ENCODE results near the gene KLF7. TPM values are rescaled to one million over a fixed set of nuclear protein-coding genes. Genes with fewer than 3 reads are reported as not detected.

Gene KLF7
- total RNA-seq, 1 donor from 2014 or later: 13.6 TPM

GRCh38 chr2:207188626-207189419 is 23.1 kb upstream of the KLF7 start:
- Histone ChIP-seq H3K9ac (ENCODE audit: low read depth in 1 of 3, low read length in 3 of 3) (no peak overlapping the region), H3K36me3 (ENCODE audit: control insufficient read depth in 3 of 3, insufficient read depth in 3 of 3, low read length in 3 of 3) (no peaks in the 10 kb centered on the region), H3K4me1 (ENCODE audit: control insufficient read depth in 3 of 3, insufficient read depth in 3 of 3, low read length in 3 of 3) (peaks cover 0 to 4% (median 0%) of the 10 kb centered on the region in 3 donors), H3K27me3 (ENCODE audit: control insufficient read depth in 3 of 3, insufficient read depth in 3 of 3, low read length in 3 of 3) (no peaks in the 10 kb centered on the region), H3K9me3 (ENCODE audit: control insufficient read depth in 3 of 3, low read length in 3 of 3) (peaks cover 0 to 4% (median 3%) of the 10 kb centered on the region in 3 donors), H3K4me3 (ENCODE audit: low read length in 3 of 3) (no peak overlapping the region), H3K27ac (ENCODE audit: low read depth, low read length) (no peak overlapping the region)

GRCh38 chr2:207185372-207185771 is 19.6 kb upstream of the KLF7 start:
- Histone ChIP-seq H3K27me3 (ENCODE audit: control insufficient read depth in 3 of 3, insufficient read depth in 3 of 3, low read length in 3 of 3) (no peaks in the 10 kb centered on the region), H3K4me3 (ENCODE audit: low read length in 3 of 3) (no peak overlapping the region), H3K4me1 (ENCODE audit: control insufficient read depth in 3 of 3, insufficient read depth in 3 of 3, low read length in 3 of 3) (peaks cover 0 to 4% (median 0%) of the 10 kb centered on the region in 3 donors), H3K9me3 (ENCODE audit: control insufficient read depth in 3 of 3, low read length in 3 of 3) (peaks cover 0 to 4% (median 3%) of the 10 kb centered on the region in 3 donors), H3K36me3 (ENCODE audit: control insufficient read depth in 3 of 3, insufficient read depth in 3 of 3, low read length in 3 of 3) (no peaks in the 10 kb centered on the region), H3K9ac (ENCODE audit: low read depth in 1 of 3, low read length in 3 of 3) (no peak overlapping the region), H3K27ac (ENCODE audit: low read depth, low read length) (no peak overlapping the region)

- H3K9me3 ChIP-seq (ENCODE audit: control insufficient read depth in 3 of 3, low read length in 3 of 3): peaks cover 0 to 4% (median 3%) of the 10 kb centered on the region in 3 donors
- H3K4me3 ChIP-seq (ENCODE audit: low read length in 3 of 3): no peak overlapping the region
- no peaks in the 10 kb centered on the region for H3K27me3 ChIP-seq (ENCODE audit: control insufficient read depth in 3 of 3, insufficient read depth in 3 of 3, low read length in 3 of 3)
- H3K9ac ChIP-seq (ENCODE audit: low read depth in 1 of 3, low read length in 3 of 3): no peak overlapping the region
- no peak overlapping the region for H3K27ac ChIP-seq (ENCODE audit: low read depth, low read length)
- H3K36me3 ChIP-seq (ENCODE audit: control insufficient read depth in 3 of 3, insufficient read depth in 3 of 3, low read length in 3 of 3): no peaks in the 10 kb centered on the region
- H3K4me1 ChIP-seq (ENCODE audit: control insufficient read depth in 3 of 3, insufficient read depth in 3 of 3, low read length in 3 of 3): peaks cover 0 to 4% (median 0%) of the 10 kb centered on the region in 3 donors
Measured at GRCh38 chr2:207184768-207185167, 19.0 kb upstream of the KLF7 start.

- Histone ChIP-seq H3K9ac (ENCODE audit: low read depth in 1 of 3, low read length in 3 of 3) (no peak overlapping the region), H3K36me3 (ENCODE audit: control insufficient read depth in 3 of 3, insufficient read depth in 3 of 3, low read length in 3 of 3) (no peaks in the 10 kb centered on the region), H3K27me3 (ENCODE audit: control insufficient read depth in 3 of 3, insufficient read depth in 3 of 3, low read length in 3 of 3) (no peaks in the 10 kb centered on the region), H3K9me3 (ENCODE audit: control insufficient read depth in 3 of 3, low read length in 3 of 3) (peaks cover 0 to 4% (median 3%) of the 10 kb centered on the region in 3 donors), H3K27ac (ENCODE audit: low read depth, low read length) (no peak overlapping the region), H3K4me3 (ENCODE audit: low read length in 3 of 3) (no peak overlapping the region), H3K4me1 (ENCODE audit: control insufficient read depth in 3 of 3, insufficient read depth in 3 of 3, low read length in 3 of 3) (peaks cover 0 to 4% (median 0%) of the 10 kb centered on the region in 3 donors)
Measured at GRCh38 chr2:207184348-207184747, 18.6 kb upstream of the KLF7 start.

GRCh38 chr2:207183506-207183905 is 17.8 kb upstream of the KLF7 start:
- Histone ChIP-seq H3K27ac (ENCODE audit: low read depth, low read length) (no peak overlapping the region), H3K9ac (ENCODE audit: low read depth in 1 of 3, low read length in 3 of 3) (no peak overlapping the region), H3K4me3 (ENCODE audit: low read length in 3 of 3) (no peak overlapping the region), H3K27me3 (ENCODE audit: control insufficient read depth in 3 of 3, insufficient read depth in 3 of 3, low read length in 3 of 3) (no peaks in the 10 kb centered on the region), H3K36me3 (ENCODE audit: control insufficient read depth in 3 of 3, insufficient read depth in 3 of 3, low read length in 3 of 3) (no peaks in the 10 kb centered on the region), H3K4me1 (ENCODE audit: control insufficient read depth in 3 of 3, insufficient read depth in 3 of 3, low read length in 3 of 3) (no peaks in the 10 kb centered on the region), H3K9me3 (ENCODE audit: control insufficient read depth in 3 of 3, low read length in 3 of 3) (peaks cover 0 to 4% (median 3%) of the 10 kb centered on the region in 3 donors)

- Histone ChIP-seq H3K36me3 (ENCODE audit: control insufficient read depth in 3 of 3, insufficient read depth in 3 of 3, low read length in 3 of 3) (no peaks in the 10 kb centered on the region), H3K9me3 (ENCODE audit: control insufficient read depth in 3 of 3, low read length in 3 of 3) (peaks cover 0 to 4% (median 3%) of the 10 kb centered on the region in 3 donors), H3K27me3 (ENCODE audit: control insufficient read depth in 3 of 3, insufficient read depth in 3 of 3, low read length in 3 of 3) (no peaks in the 10 kb centered on the region), H3K27ac (ENCODE audit: low read depth, low read length) (no peak overlapping the region), H3K4me1 (ENCODE audit: control insufficient read depth in 3 of 3, insufficient read depth in 3 of 3, low read length in 3 of 3) (no peaks in the 10 kb centered on the region), H3K4me3 (ENCODE audit: low read length in 3 of 3) (no peak overlapping the region), H3K9ac (ENCODE audit: low read depth in 1 of 3, low read length in 3 of 3) (no peak overlapping the region)
Measured at GRCh38 chr2:207182911-207183310, 17.2 kb upstream of the KLF7 start.

GRCh38 chr2:207181526-207182274 is 16.0 kb upstream of the KLF7 start:
- H3K9me3 ChIP-seq (ENCODE audit: control insufficient read depth in 3 of 3, low read length in 3 of 3): peaks cover 0 to 2% (median 0%) of the 10 kb centered on the region in 3 donors
- no peaks in the 10 kb centered on the region for H3K27me3 ChIP-seq (ENCODE audit: control insufficient read depth in 3 of 3, insufficient read depth in 3 of 3, low read length in 3 of 3)
- H3K36me3 ChIP-seq (ENCODE audit: control insufficient read depth in 3 of 3, insufficient read depth in 3 of 3, low read length in 3 of 3): no peaks in the 10 kb centered on the region
- H3K4me1 ChIP-seq (ENCODE audit: control insufficient read depth in 3 of 3, insufficient read depth in 3 of 3, low read length in 3 of 3): no peaks in the 10 kb centered on the region
- H3K27ac ChIP-seq (ENCODE audit: low read depth, low read length): no peak overlapping the region
- H3K4me3 ChIP-seq (ENCODE audit: low read length in 3 of 3): no peak overlapping the region
- no peak overlapping the region for H3K9ac ChIP-seq (ENCODE audit: low read depth in 1 of 3, low read length in 3 of 3)

- Histone ChIP-seq H3K9me3 (ENCODE audit: control insufficient read depth in 3 of 3, low read length in 3 of 3) (no peaks in the 10 kb centered on the region), H3K4me1 (ENCODE audit: control insufficient read depth in 3 of 3, insufficient read depth in 3 of 3, low read length in 3 of 3) (no peaks in the 10 kb centered on the region), H3K4me3 (ENCODE audit: low read length in 3 of 3) (no peak overlapping the region), H3K27me3 (ENCODE audit: control insufficient read depth in 3 of 3, insufficient read depth in 3 of 3, low read length in 3 of 3) (no peaks in the 10 kb centered on the region), H3K36me3 (ENCODE audit: control insufficient read depth in 3 of 3, insufficient read depth in 3 of 3, low read length in 3 of 3) (no peaks in the 10 kb centered on the region), H3K9ac (ENCODE audit: low read depth in 1 of 3, low read length in 3 of 3) (no peak overlapping the region), H3K27ac (ENCODE audit: low read depth, low read length) (no peak overlapping the region)
Measured at GRCh38 chr2:207180741-207181140, 15.0 kb upstream of the KLF7 start.

GRCh38 chr2:207176247-207176646 is 10.5 kb upstream of the KLF7 start:
- H3K27me3 ChIP-seq (ENCODE audit: control insufficient read depth in 3 of 3, insufficient read depth in 3 of 3, low read length in 3 of 3): no peaks in the 10 kb centered on the region
- no peaks in the 10 kb centered on the region for H3K9me3 ChIP-seq (ENCODE audit: control insufficient read depth in 3 of 3, low read length in 3 of 3)
- H3K4me1 ChIP-seq (ENCODE audit: control insufficient read depth in 3 of 3, insufficient read depth in 3 of 3, low read length in 3 of 3): no peaks in the 10 kb centered on the region

GRCh38 chr2:207173641-207174040 is 7.9 kb upstream of the KLF7 start:
- no peak overlapping the region for H3K9ac ChIP-seq (ENCODE audit: low read depth in 1 of 3, low read length in 3 of 3)
- no peaks in the 10 kb centered on the region for H3K4me1 ChIP-seq (ENCODE audit: control insufficient read depth in 3 of 3, insufficient read depth in 3 of 3, low read length in 3 of 3)
- no peaks in the 10 kb centered on the region for H3K27me3 ChIP-seq (ENCODE audit: control insufficient read depth in 3 of 3, insufficient read depth in 3 of 3, low read length in 3 of 3)
- no peak overlapping the region for H3K4me3 ChIP-seq (ENCODE audit: low read length in 3 of 3)
- H3K27ac ChIP-seq (ENCODE audit: low read depth, low read length): no peak overlapping the region
- H3K36me3 ChIP-seq (ENCODE audit: control insufficient read depth in 3 of 3, insufficient read depth in 3 of 3, low read length in 3 of 3): no peaks in the 10 kb centered on the region
- H3K9me3 ChIP-seq (ENCODE audit: control insufficient read depth in 3 of 3, low read length in 3 of 3): no peaks in the 10 kb centered on the region

More at GRCh38 chr2:207176247-207176646, 10.5 kb upstream of the KLF7 start:
- Histone ChIP-seq H3K9ac (ENCODE audit: low read depth in 1 of 3, low read length in 3 of 3) (no peak overlapping the region), H3K27ac (ENCODE audit: low read depth, low read length) (no peak overlapping the region), H3K36me3 (ENCODE audit: control insufficient read depth in 3 of 3, insufficient read depth in 3 of 3, low read length in 3 of 3) (no peaks in the 10 kb centered on the region), H3K4me3 (ENCODE audit: low read length in 3 of 3) (no peak overlapping the region)
